Stimulated activated CD4-positive, alpha-beta T cell treated with anti-CD3 and anti-CD28 coated beads, Interleukin-1b, Interleukin-23, amount 100 ng/mL, for 24 hours (primary cell): ENCODE measurements around the gene SUDS3.

Source experiments
- DNase-seq, 4 experiments: peaks; one replicate each; pipeline ENCODE4 v3.0.0-alpha.2; 2020; ENCODE audit warnings: low read depth in 4 of 4, low spot score in 1 of 4

The SUDS3 gene

GRCh38 chr12:118436986-118437385, 60.6 kb downstream of the SUDS3 start:
- DNase-seq, result no peak

DNA sequence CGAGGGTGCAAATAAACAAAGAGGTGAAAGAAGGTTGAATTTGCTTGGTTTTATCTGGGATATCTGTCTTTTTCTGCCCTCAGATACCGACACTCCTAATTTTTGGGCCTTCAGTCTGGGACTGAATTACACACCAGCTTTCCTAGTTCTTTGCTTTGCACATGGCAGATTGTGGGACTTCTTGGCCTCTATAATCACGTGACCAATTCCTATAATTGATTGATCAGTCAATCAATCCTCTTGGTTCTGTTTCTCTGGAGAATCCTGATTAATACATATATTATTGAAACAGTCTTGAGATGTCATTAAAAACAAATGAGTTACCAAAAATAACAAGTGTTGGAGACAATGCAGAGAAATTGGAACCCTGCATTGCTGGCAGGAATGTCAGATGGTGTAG, 62.7 kb downstream of the SUDS3 start:
- DNase-seq, result no peak

DNA sequence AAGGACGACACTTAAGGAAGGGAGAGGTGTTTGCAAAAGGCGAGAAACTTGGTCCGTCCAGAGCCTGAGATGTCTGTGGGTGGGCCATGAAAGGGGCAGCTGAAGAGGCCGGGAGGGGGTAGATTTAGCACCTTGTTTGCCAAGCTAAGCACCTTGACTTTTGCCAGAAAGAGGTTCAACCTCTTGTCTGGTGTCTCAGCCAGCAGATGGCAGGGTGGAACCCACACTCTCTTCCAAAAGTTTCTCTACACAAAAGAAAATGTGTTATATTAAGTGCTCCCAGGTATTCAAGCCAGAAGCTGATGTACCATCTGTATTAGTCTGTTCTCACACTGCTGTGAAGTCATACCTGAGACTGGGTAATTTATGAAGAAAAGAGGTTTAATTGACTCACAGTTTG, 69.9 kb downstream of the SUDS3 start:
- no peak for DNase-seq

- no peak for DNase-seq
These were observed 70.8 kb downstream of the SUDS3 start for GRCh38 chr12:118447181-118447580.

- no peak for DNase-seq
These were observed 72.0 kb downstream of the SUDS3 start for GRCh38 chr12:118448341-118448740.

DNA sequence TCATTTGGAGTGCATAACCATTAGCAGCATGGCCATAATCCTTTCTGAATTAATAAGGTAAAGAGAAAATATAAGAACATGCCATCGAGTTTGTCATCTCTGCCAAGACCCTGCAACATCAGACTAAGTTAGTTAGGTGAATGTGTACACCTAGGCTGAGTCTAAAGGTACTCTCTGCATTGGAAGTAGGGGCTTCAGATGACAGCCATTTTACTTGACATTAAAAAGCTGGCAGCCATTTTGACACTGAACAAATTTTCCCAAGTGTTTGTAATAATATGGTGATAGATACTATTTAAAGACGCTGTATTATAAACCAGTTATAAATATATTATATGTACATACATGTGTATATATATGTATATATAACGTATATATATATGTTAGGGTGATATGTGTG, 79.0 kb downstream of the SUDS3 start:
- DNase-seq, result no peak

- no peak for DNase-seq
These were observed 80.4 kb downstream of the SUDS3 start for GRCh38 chr12:118456741-118457140.

DNA sequence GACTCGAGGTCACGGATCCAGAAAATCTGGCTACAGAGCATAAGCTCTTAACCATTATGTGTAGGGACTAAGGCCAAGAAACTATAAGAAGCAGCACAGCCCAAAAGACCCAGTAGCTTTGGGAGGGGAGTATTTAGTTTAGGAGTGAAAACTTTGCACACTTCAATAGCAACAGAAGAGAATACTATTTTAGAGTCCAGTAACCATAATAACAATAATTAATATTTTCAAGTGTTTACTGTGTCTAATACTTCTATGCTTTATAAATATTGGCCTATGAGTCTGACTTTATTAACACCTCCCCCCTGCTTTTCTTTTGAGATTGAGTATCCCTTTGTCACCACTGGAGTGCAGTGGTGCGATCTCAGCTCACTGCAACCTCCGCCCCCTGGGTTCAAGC, 82.8 kb downstream of the SUDS3 start:
- no peak for DNase-seq

DNA sequence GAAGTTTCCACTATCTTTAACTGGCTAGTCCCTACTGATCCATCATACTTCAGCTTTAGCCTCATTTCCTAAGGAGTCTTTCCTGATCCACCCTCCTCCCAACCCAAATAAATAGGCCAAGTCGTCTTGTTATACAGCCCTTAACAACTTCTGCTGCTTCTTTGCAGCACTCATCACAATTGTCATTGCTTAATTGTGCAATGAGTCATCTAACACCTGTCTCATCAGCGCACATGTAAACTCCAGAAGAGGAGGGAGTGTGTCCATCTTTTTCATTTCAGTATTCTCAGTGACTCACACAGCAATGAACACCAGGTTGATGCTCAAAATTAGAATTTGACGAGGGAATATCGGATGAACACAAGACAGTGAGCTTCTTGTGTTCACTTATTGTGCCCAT, 87.3 kb downstream of the SUDS3 start:
- no peak for DNase-seq

DNA sequence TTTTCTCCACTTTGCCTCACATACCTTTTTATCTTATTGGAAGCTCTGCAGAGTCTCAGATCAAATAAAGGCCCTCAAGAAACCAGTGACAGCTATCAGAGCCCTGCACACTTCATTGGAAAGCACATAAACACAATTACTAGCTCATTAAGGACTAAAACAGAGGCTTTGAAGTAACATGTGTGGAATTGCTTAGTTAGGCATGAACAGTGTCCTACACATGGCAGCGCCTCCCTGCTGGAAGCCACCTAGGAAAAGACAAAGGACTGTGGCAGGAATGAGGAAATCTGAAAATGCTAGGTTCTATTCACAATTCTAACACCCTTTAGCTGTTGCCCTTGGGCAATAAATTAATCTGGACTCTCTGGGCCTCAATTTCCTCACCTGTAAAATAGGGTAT, 89.4 kb downstream of the SUDS3 start:
- DNase-seq, result no peak
